CD8-positive, alpha-beta memory T cell (primary cell): ENCODE results near the gene NDUFS7. TPM values are rescaled to one million over a fixed set of nuclear protein-coding genes. Genes with fewer than 3 reads are reported as not detected.
A peak's percentile ranks its signal among the peaks of the same experiment; 100 is the strongest.

ENCODE experiments used
- CTCF ChIA-PET: fragments of 350-600 bp; sonication (Branson Sonifier 250); formaldehyde crosslinking; loops from one replicate; lab custom pipeline; 2021; ENCODE audit warnings: antibody characterized with exemption; lab: Charles Lee
- POLR2A ChIA-PET: fragments of 350-600 bp; sonication (Branson Sonifier 250); formaldehyde crosslinking; loops from one replicate; lab custom pipeline; 2021; ENCODE audit warnings: antibody characterized with exemption; lab: Charles Lee
- DNase-seq, 5 donors: peaks; one replicate each; pipeline versions ENCODE4 v3.0.0 to v3.0.0-alpha.2; 2020 to 2022; ENCODE audit warnings: mixed read lengths in 1 of 5
- H3K27ac ChIP-seq: one replicate; pipeline ENCODE4 v1.7.0; 2013; ENCODE audit warnings: low read depth, mild to moderate bottlenecking, low read length, moderate library complexity
- H3K27me3 ChIP-seq: 2 replicates; pipeline ENCODE4 v1.7.0; 2013; ENCODE audit warnings: low read length, mild to moderate bottlenecking; ENCODE audit not compliant: insufficient read depth, poor library complexity, severe bottlenecking
- H3K36me3 ChIP-seq: 2 replicates; pipeline ENCODE4 v1.7.0; 2013; ENCODE audit warnings: mild to moderate bottlenecking, low read length, moderate library complexity; ENCODE audit not compliant: insufficient read depth
- H3K4me1 ChIP-seq: 2 replicates; pipeline ENCODE4 v1.7.0; 2013; ENCODE audit warnings: mild to moderate bottlenecking, low read length, moderate library complexity; ENCODE audit not compliant: insufficient read depth
- H3K4me3 ChIP-seq: 2 replicates; pipeline ENCODE4 v1.7.0; 2013; ENCODE audit warnings: mild to moderate bottlenecking, low read length
- H3K9me3 ChIP-seq: 2 replicates; pipeline ENCODE4 v1.7.0; 2013; ENCODE audit warnings: mild to moderate bottlenecking, low read length
- H3K27ac Mint-ChIP-seq, 8 donors: one replicate each; pipeline ENCODE4 v1.8.0; 2020 to 2021; ENCODE audit warnings: mixed read lengths in 8 of 8, mild to moderate bottlenecking in 6 of 8, inconsistent platforms in 3 of 8, moderate library complexity in 3 of 8
- H3K27me3 Mint-ChIP-seq, 2 donors: one replicate each; pipeline ENCODE4 v1.8.0; 2020 to 2021; ENCODE audit warnings: mixed read lengths in 2 of 2, mild to moderate bottlenecking in 1 of 2, moderate library complexity in 1 of 2
- H3K36me3 Mint-ChIP-seq, 3 donors: one replicate each; pipeline ENCODE4 v1.8.0; 2020 to 2021; ENCODE audit warnings: mixed read lengths in 3 of 3, inconsistent platforms in 1 of 3, mild to moderate bottlenecking in 1 of 3
- H3K4me1 Mint-ChIP-seq, 3 donors: one replicate each; pipeline ENCODE4 v1.8.0; 2020 to 2021; ENCODE audit warnings: mixed read lengths in 3 of 3, inconsistent platforms in 1 of 3, mild to moderate bottlenecking in 1 of 3
- H3K4me3 Mint-ChIP-seq, 7 donors: one replicate each; pipeline ENCODE4 v1.8.0; 2020 to 2021; ENCODE audit warnings: mixed read lengths in 7 of 7, mild to moderate bottlenecking in 6 of 7, moderate library complexity in 4 of 7, inconsistent platforms in 2 of 7
- H3K9me3 Mint-ChIP-seq, 5 donors: one replicate each; pipeline ENCODE4 v1.8.0; 2020 to 2022; ENCODE audit warnings: mixed read lengths in 5 of 5, mild to moderate bottlenecking in 3 of 5, moderate library complexity in 2 of 5, inconsistent platforms in 1 of 5
- polyA plus RNA-seq: library from polyadenylated mRNA; unstranded; fragments of 300-500 nt; fragmentation: Illumina TruSeq; gene quantifications from one replicate; pipeline ENCODE4 v1.2.3, GENCODE V29; 2021
- total RNA-seq, 2 experiments: library from RNA; stranded (reverse); gene quantifications; one replicate each; pipeline ENCODE4 v1.2.3, GENCODE V29; 2021

NDUFS7 gene
- total and polyA plus RNA-seq, 3 experiments from 2014 or later: 102 to 207 (median 104) TPM

GRCh38 chr19:1377176-1377964 lies 6.3 kb upstream of the NDUFS7 start:
- POLR2A ChIA-PET: no interaction called here

GRCh38 chr19:1377965-1378785 lies 5.5 kb upstream of the NDUFS7 start:
- H3K27ac Mint-ChIP-seq: no peak overlapping the region
- H3K4me1 Mint-ChIP-seq: peaks cover 4 to 5% (median 5%) of the 10 kb centered on the region in 3 donors
- peaks cover 0 to 19% (median 4%) of the 10 kb centered on the region in 3 donors for H3K36me3 Mint-ChIP-seq
- H3K9me3 Mint-ChIP-seq: peaks cover 0 to under 1% (median 0%) of the 10 kb centered on the region in 5 donors
- H3K27me3 ChIP-seq: no peaks in the 10 kb centered on the region
- H3K4me1 ChIP-seq: no peaks in the 10 kb centered on the region
- no peaks in the 10 kb centered on the region for H3K36me3 ChIP-seq
- ChIA-PET CTCF (no interaction called here), POLR2A (no interaction called here)
- H3K9me3 ChIP-seq: no peaks in the 10 kb centered on the region
- H3K4me3 ChIP-seq: no peak overlapping the region
- no peak for DNase-seq
- H3K27ac ChIP-seq: no peak overlapping the region
- peaks cover under 1 to 5% of the 10 kb centered on the region in 2 donors for H3K27me3 Mint-ChIP-seq
- no peak overlapping the region for H3K4me3 Mint-ChIP-seq

More at GRCh38 chr19:1377176-1377964, 6.3 kb upstream of the NDUFS7 start:
- no peaks in the 10 kb centered on the region for H3K36me3 ChIP-seq
- Mint-ChIP-seq H3K36me3 (peaks cover 0 to 21% (median 4%) of the 10 kb centered on the region in 3 donors), H3K27ac (no peak overlapping the region), H3K27me3 (no peaks in the 10 kb centered on the region), H3K9me3 (no peaks in the 10 kb centered on the region), H3K4me1 (no peaks in the 10 kb centered on the region), H3K4me3 (no peak overlapping the region)
- H3K27me3 ChIP-seq: no peaks in the 10 kb centered on the region
- no peaks in the 10 kb centered on the region for H3K4me1 ChIP-seq
- no peak for DNase-seq
- CTCF ChIA-PET: no interaction called here
- no peak overlapping the region for H3K4me3 ChIP-seq
- H3K9me3 ChIP-seq: no peaks in the 10 kb centered on the region
- H3K27ac ChIP-seq: no peak overlapping the region

- no peak overlapping the region for H3K27ac ChIP-seq
- POLR2A ChIA-PET: interaction anchor here (0.5 kb wide), 1 partner anchor 12 kb away, joined by 4 read pairs; no protein-coding TSS in a partner anchor
- Mint-ChIP-seq H3K36me3 (peaks cover 0 to 17% (median 6%) of the 10 kb centered on the region in 3 donors), H3K4me3 (no peak overlapping the region), H3K9me3 (peaks cover 0 to 5% (median 4%) of the 10 kb centered on the region in 5 donors), H3K27me3 (peaks cover 4 to 10% of the 10 kb centered on the region in 2 donors), H3K4me1 (peaks cover 9 to 12% (median 10%) of the 10 kb centered on the region in 3 donors), H3K27ac (no peak overlapping the region)
- H3K27me3 ChIP-seq: no peaks in the 10 kb centered on the region
- no peak overlapping the region for H3K4me3 ChIP-seq
- H3K4me1 ChIP-seq: no peaks in the 10 kb centered on the region
- CTCF ChIA-PET: no interaction called here
- H3K9me3 ChIP-seq: no peaks in the 10 kb centered on the region
- no peaks in the 10 kb centered on the region for H3K36me3 ChIP-seq
- DNase-seq: no peak
Observed at GRCh38 chr19:1379126-1379905, 4.4 kb upstream of the NDUFS7 start.

- ChIA-PET POLR2A (interaction anchor here (0.5 kb wide), 1 partner anchor 12 kb away, joined by 4 read pairs; no protein-coding TSS in a partner anchor), CTCF (no interaction called here)
- no peaks in the 10 kb centered on the region for H3K9me3 ChIP-seq
Observed at GRCh38 chr19:1379961-1380489, 3.7 kb upstream of the NDUFS7 start.

GRCh38 chr19:1382250-1382649 lies 1.5 kb upstream of the NDUFS7 start:
- H3K4me3 Mint-ChIP-seq: no peak overlapping the region
- H3K27me3 ChIP-seq: no peaks in the 10 kb centered on the region
- ChIA-PET POLR2A (no interaction called here), CTCF (interaction anchor here (1.8 to 1.9 kb wide), 2 partner anchors 10 to 138 kb away, joined by 5 to 10 read pairs; no protein-coding TSS in a partner anchor)
- H3K4me1 Mint-ChIP-seq: peaks cover 15 to 30% (median 15%) of the 10 kb centered on the region in 3 donors
- no peaks in the 10 kb centered on the region for H3K9me3 ChIP-seq
- peaks cover 0 to 17% (median 4%) of the 10 kb centered on the region in 3 donors for H3K36me3 Mint-ChIP-seq
- H3K36me3 ChIP-seq: no peaks in the 10 kb centered on the region
- H3K4me1 ChIP-seq: peaks cover 7% of the 10 kb centered on the region
- H3K27me3 Mint-ChIP-seq: peaks cover 4 to 10% of the 10 kb centered on the region in 2 donors
- peaks cover 0 to 6% (median 4%) of the 10 kb centered on the region in 5 donors for H3K9me3 Mint-ChIP-seq
- H3K27ac Mint-ChIP-seq: peak overlapping the region in 1 of 8 donors; percentile 100
- H3K4me3 ChIP-seq: no peak overlapping the region
- no peak for DNase-seq
- H3K27ac ChIP-seq: no peak overlapping the region

More at GRCh38 chr19:1379961-1380489, 3.7 kb upstream of the NDUFS7 start:
- Histone ChIP-seq H3K27ac (no peak overlapping the region), H3K27me3 (no peaks in the 10 kb centered on the region), H3K36me3 (no peaks in the 10 kb centered on the region), H3K4me3 (no peak overlapping the region), H3K4me1 (peaks cover 6% of the 10 kb centered on the region)
- Mint-ChIP-seq H3K36me3 (peaks cover 0 to 16% (median 4%) of the 10 kb centered on the region in 3 donors), H3K9me3 (peaks cover 0 to 6% (median 4%) of the 10 kb centered on the region in 5 donors), H3K4me3 (no peak overlapping the region), H3K4me1 (peaks cover 15 to 19% (median 15%) of the 10 kb centered on the region in 3 donors), H3K27ac (peak overlapping the region in 2 of 8 donors; percentile 88 to 100), H3K27me3 (peaks cover 4 to 10% of the 10 kb centered on the region in 2 donors)
- DNase-seq: no peak

- no peaks in the 10 kb centered on the region for H3K9me3 ChIP-seq
- H3K4me1 Mint-ChIP-seq: peaks cover 15 to 30% (median 15%) of the 10 kb centered on the region in 3 donors
- peak overlapping the region; percentile 79 for H3K4me3 ChIP-seq
- H3K27ac Mint-ChIP-seq: peak overlapping the region; percentile 39 to 100 (median 96)
- ChIA-PET POLR2A (interaction anchor here (0.6 to 1.0 kb wide), 4 partner anchors 20 to 114 kb away, joined by 3 to 10 read pairs (median 4); partner anchors contain the start of gene CIRBP), CTCF (interaction anchor here (0.9 to 1.9 kb wide), 5 partner anchors 11 to 139 kb away, joined by 3 to 10 read pairs (median 4); no protein-coding TSS in a partner anchor)
- H3K4me3 Mint-ChIP-seq: peak overlapping the region; percentile 92 to 99 (median 95)
- no peak overlapping the region for H3K27ac ChIP-seq
- no peak for DNase-seq
- peaks cover 7% of the 10 kb centered on the region for H3K4me1 ChIP-seq
- peaks cover 4 to 10% of the 10 kb centered on the region in 2 donors for H3K27me3 Mint-ChIP-seq
- H3K36me3 Mint-ChIP-seq: peaks cover 0 to 19% (median 4%) of the 10 kb centered on the region in 3 donors
- no peaks in the 10 kb centered on the region for H3K27me3 ChIP-seq
- H3K9me3 Mint-ChIP-seq: peaks cover 0 to 6% (median 4%) of the 10 kb centered on the region in 5 donors
- no peaks in the 10 kb centered on the region for H3K36me3 ChIP-seq
Observed at GRCh38 chr19:1383017-1383311, 743 bp upstream of the NDUFS7 start.

- Mint-ChIP-seq H3K36me3 (peaks cover 0 to 30% (median 4%) of the 10 kb centered on the region in 3 donors), H3K4me1 (peaks cover 15 to 30% (median 15%) of the 10 kb centered on the region in 3 donors), H3K4me3 (peak overlapping the region; percentile 82 to 99 (median 95)), H3K27ac (peak overlapping the region in 6 of 8 donors; percentile 52 to 100 (median 81)), H3K9me3 (peaks cover 0 to 6% (median 4%) of the 10 kb centered on the region in 5 donors), H3K27me3 (peaks cover 4 to 10% of the 10 kb centered on the region in 2 donors)
- Histone ChIP-seq H3K9me3 (no peaks in the 10 kb centered on the region), H3K36me3 (peaks cover 5% of the 10 kb centered on the region), H3K27ac (peak overlapping the region; percentile 77), H3K4me3 (peak overlapping the region; percentile 79), H3K27me3 (no peaks in the 10 kb centered on the region), H3K4me1 (peaks cover 7% of the 10 kb centered on the region)
- ChIA-PET CTCF (no interaction called here), POLR2A (no interaction called here)
- no peak for DNase-seq
Observed at GRCh38 chr19:1384085-1384462, 367 bp downstream of the NDUFS7 start.
